ENCODE results near the gene RHOG. TPM values are rescaled to one million over a fixed set of nuclear protein-coding genes. Genes with fewer than 3 reads are reported as not detected.

RHOG gene
- polyA plus RNA-seq, 1 experiment, result 96.8 TPM

DNA sequence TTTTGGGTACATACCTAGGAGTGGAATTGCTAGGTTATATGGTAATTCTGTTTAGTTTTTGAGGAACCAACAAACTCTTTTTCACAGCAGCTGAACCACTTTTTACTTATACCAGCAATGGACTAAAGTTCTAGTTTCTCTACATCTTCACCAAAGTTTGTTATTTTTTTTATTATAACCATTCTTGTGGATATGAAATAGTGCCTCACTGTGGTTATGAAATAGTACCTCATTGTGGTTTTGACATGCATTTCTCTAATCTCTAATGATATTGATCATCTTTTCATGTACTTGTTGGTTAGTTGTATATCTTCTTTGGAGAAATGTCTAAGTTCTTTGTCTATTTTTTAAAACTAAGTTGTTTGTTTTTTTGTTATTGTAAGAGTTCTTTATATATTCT is 41.9 kb upstream of the RHOG start:
- H3K27me3 ChIP-seq (ENCODE audit: control insufficient read depth, insufficient read depth, low read length), result no peaks in the 10 kb centered on the region
- no peak overlapping the region for H3K4me3 ChIP-seq (ENCODE audit: low read depth, low read length)
- ChIA-PET CTCF (interaction anchor here (0.6 to 0.9 kb wide), 2 partner anchors 8 to 10 kb away, joined by 3 read pairs; no protein-coding TSS in a partner anchor), POLR2A (no interaction called here)
- H3K36me3 ChIP-seq (ENCODE audit: control insufficient read depth, insufficient read depth, low read length), result no peaks in the 10 kb centered on the region
- DNase-seq (ENCODE audit: low read depth), result no peak
- TF ChIP-seq, protein P1, sequence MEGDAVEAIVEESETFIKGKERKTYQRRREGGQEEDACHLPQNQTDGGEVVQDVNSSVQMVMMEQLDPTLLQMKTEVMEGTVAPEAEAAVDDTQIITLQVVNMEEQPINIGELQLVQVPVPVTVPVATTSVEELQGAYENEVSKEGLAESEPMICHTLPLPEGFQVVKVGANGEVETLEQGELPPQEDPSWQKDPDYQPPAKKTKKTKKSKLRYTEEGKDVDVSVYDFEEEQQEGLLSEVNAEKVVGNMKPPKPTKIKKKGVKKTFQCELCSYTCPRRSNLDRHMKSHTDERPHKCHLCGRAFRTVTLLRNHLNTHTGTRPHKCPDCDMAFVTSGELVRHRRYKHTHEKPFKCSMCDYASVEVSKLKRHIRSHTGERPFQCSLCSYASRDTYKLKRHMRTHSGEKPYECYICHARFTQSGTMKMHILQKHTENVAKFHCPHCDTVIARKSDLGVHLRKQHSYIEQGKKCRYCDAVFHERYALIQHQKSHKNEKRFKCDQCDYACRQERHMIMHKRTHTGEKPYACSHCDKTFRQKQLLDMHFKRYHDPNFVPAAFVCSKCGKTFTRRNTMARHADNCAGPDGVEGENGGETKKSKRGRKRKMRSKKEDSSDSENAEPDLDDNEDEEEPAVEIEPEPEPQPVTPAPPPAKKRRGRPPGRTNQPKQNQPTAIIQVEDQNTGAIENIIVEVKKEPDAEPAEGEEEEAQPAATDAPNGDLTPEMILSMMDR (IDR thresholded peaks at IDR 0.05; ENCODE audit: insufficient read depth, low read depth, low read length), result no peak

DNA sequence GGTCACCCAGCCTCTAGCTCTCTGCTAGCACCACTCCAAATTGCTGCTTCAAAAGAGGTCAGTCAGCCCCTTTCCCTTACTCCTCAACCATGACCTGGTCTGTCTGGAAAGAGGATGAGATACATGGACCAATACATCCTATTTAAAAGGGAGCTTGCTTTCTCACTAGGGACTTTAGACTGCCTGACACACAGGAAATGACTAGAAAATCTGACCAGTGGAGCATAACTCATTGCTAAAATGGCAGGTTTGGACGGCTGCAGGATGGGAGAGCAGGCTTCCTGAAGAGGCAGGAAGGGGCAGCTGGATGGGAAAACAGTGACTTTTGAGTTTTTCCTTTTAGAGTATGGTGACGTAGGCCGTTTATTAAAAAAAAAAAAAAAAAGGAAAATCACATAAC is 40.0 kb upstream of the RHOG start:
- TF ChIP-seq, protein P1 (IDR thresholded peaks at IDR 0.05; ENCODE audit: insufficient read depth, low read depth, low read length), result no peak
- no peak for DNase-seq (ENCODE audit: low read depth)
- Histone ChIP-seq H3K36me3 (ENCODE audit: control insufficient read depth, insufficient read depth, low read length) (no peaks in the 10 kb centered on the region), H3K27me3 (ENCODE audit: control insufficient read depth, insufficient read depth, low read length) (no peaks in the 10 kb centered on the region), H3K4me3 (ENCODE audit: low read depth, low read length) (no peak overlapping the region)
- ChIA-PET POLR2A (interaction anchor here (0.5 kb wide), 1 partner anchor 190 kb away, joined by 5 read pairs; no protein-coding TSS in a partner anchor), CTCF (interaction anchor here (0.8 to 1.5 kb wide), 4 partner anchors 9 to 31 kb away, joined by 3 to 6 read pairs (median 4); partner anchors contain the start of gene STIM1)

DNA sequence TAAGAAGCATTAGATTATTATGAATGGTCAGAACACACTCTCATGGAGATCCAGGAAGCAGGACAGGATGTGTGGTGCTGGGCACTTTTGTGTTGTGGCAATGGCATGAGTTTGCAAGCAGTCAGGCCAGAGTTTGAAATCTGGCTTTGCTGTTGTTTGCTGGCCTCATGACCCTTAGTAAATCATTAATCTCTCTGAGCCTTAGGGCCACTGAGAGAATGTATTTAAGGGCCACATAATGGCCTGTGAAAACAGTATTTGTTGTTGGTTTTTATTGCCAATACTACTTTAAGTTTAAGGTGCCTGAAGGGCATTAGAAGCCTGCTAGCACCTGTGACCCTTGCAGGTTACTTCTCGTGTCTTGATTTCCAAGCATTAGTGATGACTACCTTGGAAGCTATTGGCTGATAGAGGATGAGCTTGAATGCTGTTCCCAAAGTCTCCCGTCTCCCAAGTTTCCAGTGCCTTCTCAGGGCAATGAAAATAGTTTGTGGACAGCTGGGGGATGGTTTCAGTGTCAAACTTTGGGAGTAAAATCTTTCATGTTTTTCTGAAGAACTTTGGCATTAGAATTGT is 39.3 kb upstream of the RHOG start:
- TF ChIP-seq, protein P1 (IDR thresholded peaks at IDR 0.05; ENCODE audit: insufficient read depth, low read depth, low read length), result no peak
- H3K27me3 ChIP-seq (ENCODE audit: control insufficient read depth, insufficient read depth, low read length), result no peaks in the 10 kb centered on the region
- no peaks in the 10 kb centered on the region for H3K36me3 ChIP-seq (ENCODE audit: control insufficient read depth, insufficient read depth, low read length)
- ChIA-PET POLR2A (no interaction called here), CTCF (interaction anchor here (0.8 to 1.5 kb wide), 4 partner anchors 9 to 30 kb away, joined by 3 to 6 read pairs (median 4); partner anchors contain the start of gene STIM1)
- no peak for DNase-seq (ENCODE audit: low read depth)
- no peak overlapping the region for H3K4me3 ChIP-seq (ENCODE audit: low read depth, low read length)

DNA sequence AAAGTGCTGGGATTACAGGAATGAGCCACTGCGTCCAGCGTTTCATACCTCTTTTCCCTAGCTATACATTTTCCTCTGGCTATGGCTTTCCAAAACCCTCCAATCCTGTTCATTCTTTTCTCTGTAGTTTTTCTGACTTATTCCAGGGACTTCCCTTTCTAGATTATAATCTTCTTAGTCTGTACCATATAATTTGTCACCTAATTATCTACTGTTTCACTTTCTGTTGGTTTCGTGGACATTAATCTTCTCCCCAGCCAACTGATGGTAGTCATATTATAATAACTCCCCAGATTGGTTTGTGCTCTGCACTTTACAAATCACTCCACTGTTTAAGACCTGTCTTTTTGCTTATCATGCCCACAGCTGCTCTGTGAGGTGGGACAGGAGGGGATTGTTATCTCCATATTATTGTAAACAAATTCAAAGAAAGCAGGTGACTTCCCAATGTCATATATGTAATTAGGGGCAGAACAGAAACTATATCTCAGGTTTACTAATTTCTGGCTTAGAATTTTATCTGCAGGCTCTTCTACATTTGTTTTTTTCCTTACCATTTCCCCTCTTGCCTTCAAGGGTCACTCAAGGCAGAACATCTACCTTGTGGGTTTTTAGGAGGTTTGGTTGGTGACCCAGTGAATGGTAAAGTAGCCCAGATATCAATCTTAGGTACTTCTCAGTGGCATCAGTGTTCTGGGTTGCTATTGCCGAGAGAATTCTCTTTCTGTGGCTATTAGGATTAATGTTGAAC is 38.6 kb upstream of the RHOG start:
- CTCF ChIA-PET, result interaction anchor here (1.5 to 2.0 kb wide), 3 partner anchors 11 to 30 kb away, joined by 4 to 6 read pairs (median 6); partner anchors contain the start of gene STIM1
- TF ChIP-seq, protein P1 (IDR thresholded peaks at IDR 0.05; ENCODE audit: insufficient read depth, low read depth, low read length), result no peak
- POLR2A ChIA-PET, result no interaction called here
- Histone ChIP-seq H3K27me3 (ENCODE audit: control insufficient read depth, insufficient read depth, low read length) (no peaks in the 10 kb centered on the region), H3K4me3 (ENCODE audit: low read depth, low read length) (no peak overlapping the region), H3K36me3 (ENCODE audit: control insufficient read depth, insufficient read depth, low read length) (no peaks in the 10 kb centered on the region)
- DNase-seq (ENCODE audit: low read depth), result no peak

DNA sequence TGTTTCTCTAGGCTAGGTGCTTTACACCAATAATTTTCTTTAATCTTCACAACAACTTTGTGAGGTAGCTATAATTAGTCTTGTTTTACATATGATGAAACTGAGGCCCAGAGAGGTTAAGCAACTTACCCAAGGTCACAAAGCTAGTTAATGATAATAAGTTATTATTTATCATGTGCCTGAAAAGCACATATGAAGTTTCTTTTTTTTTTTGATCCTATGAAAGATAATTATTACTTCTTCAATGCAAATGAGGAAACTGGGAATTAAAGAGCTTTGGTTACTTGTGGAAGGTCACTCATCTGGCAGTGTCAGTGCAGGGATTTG is 37.5 kb upstream of the RHOG start:
- CTCF ChIA-PET, result interaction anchor here (0.9 to 2.0 kb wide), 3 partner anchors 23 to 37 kb away, joined by 3 to 6 read pairs (median 4); partner anchors contain the start of gene STIM1
- no peaks in the 10 kb centered on the region for H3K27me3 ChIP-seq (ENCODE audit: control insufficient read depth, insufficient read depth, low read length)
- TF ChIP-seq, protein P1 (IDR thresholded peaks at IDR 0.05; ENCODE audit: insufficient read depth, low read depth, low read length), result no peak

More for the DNA sequence above, 37.5 kb upstream of the RHOG start:
- no peak for DNase-seq (ENCODE audit: low read depth)
- Histone ChIP-seq H3K4me3 (ENCODE audit: low read depth, low read length) (no peak overlapping the region), H3K36me3 (ENCODE audit: control insufficient read depth, insufficient read depth, low read length) (no peaks in the 10 kb centered on the region)
- POLR2A ChIA-PET, result interaction anchor here (0.7 kb wide), 1 partner anchor 149 kb away, joined by 3 read pairs; no protein-coding TSS in a partner anchor

Measured in BJ (cell line).